Esophagus (tissue), 2 donors: ENCODE data around the gene C3orf52. TPM values are rescaled to one million over a fixed set of nuclear protein-coding genes. Genes with fewer than 3 reads are reported as not detected.

Experiments
- H3K27ac ChIP-seq, 2 donors: one replicate each; pipeline ENCODE4 v1.5.1; 2013; ENCODE audit warnings: low read depth in 2 of 2, mild to moderate bottlenecking in 2 of 2, inconsistent platforms in 1 of 2, low read length in 1 of 2, moderate library complexity in 1 of 2
- H3K27me3 ChIP-seq, 2 donors: one replicate each; pipeline ENCODE4 v1.6.1; 2013; ENCODE audit warnings: low read length in 2 of 2, control low read depth in 1 of 2, mild to moderate bottlenecking in 1 of 2; ENCODE audit not compliant: insufficient read depth in 2 of 2, control insufficient read depth in 1 of 2
- H3K36me3 ChIP-seq, 2 donors: one replicate each; pipeline ENCODE4 v1.6.1; 2013; ENCODE audit warnings: low read length in 1 of 2; ENCODE audit not compliant: control insufficient read depth in 2 of 2, insufficient read depth in 2 of 2
- H3K4me1 ChIP-seq, 2 donors: one replicate each; pipeline ENCODE4 v1.6.1; 2013; ENCODE audit warnings: low read length in 1 of 2; ENCODE audit not compliant: control insufficient read depth in 2 of 2, insufficient read depth in 2 of 2
- H3K4me3 ChIP-seq, 2 donors: one replicate each; pipeline ENCODE4 v1.5.1; 2013; ENCODE audit warnings: low read length in 2 of 2, mild to moderate bottlenecking in 2 of 2, low read depth in 1 of 2, moderate library complexity in 1 of 2
- H3K9me3 ChIP-seq, 2 donors: one replicate each; pipeline ENCODE4 v1.6.1; 2013; ENCODE audit warnings: mild to moderate bottlenecking in 2 of 2, low read depth in 1 of 2, low read length in 1 of 2, moderate library complexity in 1 of 2; ENCODE audit not compliant: control insufficient read depth in 2 of 2, insufficient read depth in 1 of 2
- WGBS, 2 donors: extraction: QIAGEN DNeasy Blood & Tissue Kit; methylation state at CpG; one replicate each; pipeline ENCODE4 v1.1.7; 2013; 5-methylcytosine and 5-hydroxymethylcytosine counted together
- polyA plus RNA-seq, 2 donors: library from polyadenylated mRNA; stranded (reverse); fragments of 200-250 nt; gene quantifications; one replicate each; pipeline ENCODE4 v1.2.3, GENCODE V29; 2013
- donor health status: healthy with polysubstance abuse.
- donor health status: Bipolar disorder and iron deficiency.

The C3orf52 gene
- polyA plus RNA-seq, 2 donors, result 2.0 to 2.1 TPM

- H3K27ac ChIP-seq, result no peak overlapping the region
- H3K27me3 ChIP-seq, result no peaks in the 10 kb centered on the region
- H3K4me1 ChIP-seq, result no peaks in the 10 kb centered on the region
- no peaks in the 10 kb centered on the region for H3K9me3 ChIP-seq
- H3K4me3 ChIP-seq, result no peak overlapping the region
- no peaks in the 10 kb centered on the region for H3K36me3 ChIP-seq
- WGBS, 2 donors, result 36 to 48% methylated on average over 2 of the region's 2 CpGs
Observed at GRCh38 chr3:112095731-112096130, 9.5 kb downstream of the C3orf52 start.

GRCh38 chr3:112096176-112096575 lies 10.0 kb downstream of the C3orf52 start:
- no peaks in the 10 kb centered on the region for H3K36me3 ChIP-seq
- no peaks in the 10 kb centered on the region for H3K27me3 ChIP-seq
- no peak overlapping the region for H3K27ac ChIP-seq
- H3K4me1 ChIP-seq, result no peaks in the 10 kb centered on the region
- WGBS, 2 donors, result 62 to 71% methylated on average over 2 of the region's 2 CpGs
- H3K9me3 ChIP-seq, result no peaks in the 10 kb centered on the region
- H3K4me3 ChIP-seq, result no peak overlapping the region

DNA sequence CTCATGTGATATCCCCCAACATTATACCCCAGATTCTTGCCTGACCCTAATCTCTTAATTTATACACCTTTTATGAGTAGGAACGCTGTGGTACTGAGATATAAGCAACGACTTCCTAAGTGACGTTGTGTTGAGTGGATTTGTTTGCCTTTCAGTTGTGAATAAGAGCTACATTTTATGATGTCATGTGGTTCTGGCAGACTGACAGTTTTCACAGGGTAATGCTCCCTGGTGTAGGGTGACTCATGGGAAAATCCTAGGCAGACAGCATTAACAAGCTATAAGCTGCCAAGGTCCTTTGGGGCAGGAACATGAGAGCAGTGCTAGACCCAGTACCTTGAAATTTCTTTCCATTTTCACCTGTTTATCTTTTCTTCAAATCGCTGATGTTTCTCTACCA lies 11.2 kb downstream of the C3orf52 start:
- Histone ChIP-seq H3K27ac (no peak overlapping the region), H3K36me3 (no peaks in the 10 kb centered on the region)

GRCh38 chr3:112101916-112102315 lies 15.7 kb downstream of the C3orf52 start:
- Histone ChIP-seq H3K36me3 (peaks cover 0 to 3% of the 10 kb centered on the region in 2 donors), H3K9me3 (no peaks in the 10 kb centered on the region), H3K4me1 (no peaks in the 10 kb centered on the region), H3K27me3 (no peaks in the 10 kb centered on the region), H3K27ac (no peak overlapping the region), H3K4me3 (no peak overlapping the region)
- 80 to 91% methylated on average over 2 of the region's 2 CpGs for WGBS, 2 donors

More for the DNA sequence above, 11.2 kb downstream of the C3orf52 start:
- Histone ChIP-seq H3K27me3 (no peaks in the 10 kb centered on the region), H3K4me1 (no peaks in the 10 kb centered on the region), H3K9me3 (no peaks in the 10 kb centered on the region), H3K4me3 (no peak overlapping the region)
- 18 to 23% methylated on average over 4 of the region's 4 CpGs for WGBS, 2 donors

DNA sequence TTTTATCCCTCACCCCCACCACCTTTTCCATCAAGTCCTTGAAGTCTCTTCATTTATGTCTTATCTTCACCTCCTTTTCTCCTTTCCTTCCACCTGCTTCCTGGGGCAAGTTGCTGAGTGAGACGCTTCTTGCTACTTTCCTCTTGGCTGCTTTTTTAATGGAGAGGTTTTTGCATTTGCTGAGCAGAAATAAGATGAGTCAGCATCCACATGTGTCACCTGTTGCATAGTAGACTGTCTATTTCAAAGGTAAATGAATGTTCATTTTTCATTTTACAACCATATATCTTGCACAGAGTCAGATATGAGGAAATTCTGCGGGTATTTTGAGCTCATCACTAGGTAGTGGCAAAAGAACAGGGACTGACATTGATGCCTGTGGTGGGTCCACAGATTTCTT lies 18.6 kb downstream of the C3orf52 start:
- Histone ChIP-seq H3K4me3 (no peak overlapping the region), H3K4me1 (no peaks in the 10 kb centered on the region), H3K27ac (no peak overlapping the region), H3K27me3 (no peaks in the 10 kb centered on the region), H3K9me3 (no peaks in the 10 kb centered on the region), H3K36me3 (peaks cover 0 to 3% of the 10 kb centered on the region in 2 donors)
- 83 to 87% methylated on average over 2 of the region's 2 CpGs for WGBS, 2 donors

DNA sequence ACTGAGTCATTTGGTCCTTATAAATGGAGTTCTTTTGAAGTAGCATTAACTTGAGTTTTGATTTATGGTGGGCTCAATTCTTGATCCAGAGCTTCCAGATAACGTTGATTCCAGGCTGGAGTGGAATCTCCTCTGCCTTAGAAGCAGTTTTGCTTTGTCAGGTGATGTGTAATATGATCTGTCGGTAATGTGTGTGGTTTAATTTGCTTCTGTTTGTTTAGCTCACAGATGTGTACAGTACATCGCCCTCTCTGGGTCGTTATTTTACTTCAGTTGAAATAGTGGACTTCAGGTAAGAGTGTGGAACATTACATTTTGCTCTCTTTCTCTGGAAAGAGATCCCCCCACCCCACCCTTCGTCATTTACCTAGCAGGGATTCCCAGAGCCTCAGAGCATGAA lies 23.1 kb downstream of the C3orf52 start:
- H3K4me1 ChIP-seq, result no peaks in the 10 kb centered on the region
- H3K4me3 ChIP-seq, result no peak overlapping the region
- H3K36me3 ChIP-seq, result no peaks in the 10 kb centered on the region
- no peaks in the 10 kb centered on the region for H3K27me3 ChIP-seq
- H3K9me3 ChIP-seq, result no peaks in the 10 kb centered on the region
- 66% methylated on average over 5 of the region's 5 CpGs for WGBS, 2 donors
- no peak overlapping the region for H3K27ac ChIP-seq

DNA sequence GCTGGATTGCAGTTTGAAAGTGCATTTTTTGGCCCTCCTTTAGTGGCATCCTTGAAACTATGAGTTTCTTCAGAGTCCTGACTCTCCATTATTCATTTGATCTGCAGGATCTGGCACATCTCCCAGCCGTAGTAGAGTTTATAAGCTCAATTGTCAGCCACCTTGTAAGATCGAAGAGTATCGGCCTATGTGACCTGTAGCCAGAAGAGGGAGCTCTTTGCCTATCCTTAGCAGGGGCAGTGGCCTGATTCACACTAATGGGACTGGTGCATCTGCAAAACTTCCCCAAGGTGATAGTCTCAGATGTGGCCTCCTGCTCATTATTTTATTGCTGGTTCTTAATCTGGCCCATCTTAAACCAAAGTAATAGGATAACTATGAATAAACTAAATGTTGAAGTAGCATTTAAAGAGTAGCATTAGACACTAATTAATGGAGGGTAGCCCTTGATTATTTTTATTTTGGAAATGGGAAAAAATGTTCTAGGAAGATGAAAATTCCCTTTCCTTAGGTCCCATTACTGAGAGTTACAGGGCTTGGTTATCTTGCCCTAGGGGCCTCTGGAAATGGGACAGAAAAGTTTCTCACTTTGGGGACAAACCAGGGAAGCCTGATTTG lies 25.7 kb downstream of the C3orf52 start:
- Histone ChIP-seq H3K4me1 (no peaks in the 10 kb centered on the region), H3K27me3 (no peaks in the 10 kb centered on the region), H3K9me3 (no peaks in the 10 kb centered on the region), H3K4me3 (no peak overlapping the region), H3K27ac (no peak overlapping the region), H3K36me3 (no peaks in the 10 kb centered on the region)
- 24% methylated on average over 3 of the region's 3 CpGs for WGBS, 2 donors

GRCh38 chr3:112114576-112115160 lies 28.5 kb downstream of the C3orf52 start:
- no peaks in the 10 kb centered on the region for H3K4me1 ChIP-seq
- no peaks in the 10 kb centered on the region for H3K27me3 ChIP-seq
- WGBS, 2 donors, result 79 to 92% methylated on average over 6 of the region's 6 CpGs
- H3K4me3 ChIP-seq, result no peak overlapping the region
- no peak overlapping the region for H3K27ac ChIP-seq
- no peaks in the 10 kb centered on the region for H3K36me3 ChIP-seq
- no peaks in the 10 kb centered on the region for H3K9me3 ChIP-seq

DNA sequence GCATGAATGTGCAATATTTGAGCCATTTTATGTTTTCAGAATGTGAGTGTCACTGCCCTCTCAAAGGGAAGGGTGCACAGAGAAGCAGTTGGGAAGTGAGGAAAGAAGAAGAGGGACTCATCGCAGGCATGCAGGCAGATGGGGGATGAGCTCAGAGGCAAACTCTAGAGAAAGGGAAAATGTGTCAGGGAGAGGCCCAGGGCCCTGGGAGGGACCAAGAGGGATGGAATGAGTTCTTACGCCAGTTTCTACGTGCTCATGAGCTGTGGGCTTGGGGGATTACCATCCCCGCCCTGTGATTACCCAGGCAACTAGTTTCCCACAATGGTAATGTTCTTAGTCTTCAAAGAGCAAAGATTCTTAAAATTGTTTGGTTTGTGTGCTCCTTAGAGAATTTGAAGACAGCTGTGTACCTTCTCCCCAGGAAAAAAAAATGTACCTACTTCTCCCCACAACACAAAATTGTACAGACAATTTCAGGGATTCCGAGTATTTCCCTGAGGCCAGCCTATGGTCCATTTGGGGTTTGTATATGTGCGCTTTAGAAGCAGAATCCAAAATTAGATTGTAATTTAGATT lies 29.1 kb downstream of the C3orf52 start:
- H3K27ac ChIP-seq, result no peak overlapping the region
- H3K9me3 ChIP-seq, result no peaks in the 10 kb centered on the region
- 77 to 78% methylated on average over 6 of the region's 6 CpGs for WGBS, 2 donors
- H3K36me3 ChIP-seq, result no peaks in the 10 kb centered on the region
- H3K27me3 ChIP-seq, result no peaks in the 10 kb centered on the region
- no peak overlapping the region for H3K4me3 ChIP-seq
- no peaks in the 10 kb centered on the region for H3K4me1 ChIP-seq
